RKO (cell line): Measurements from ENCODE around the gene LSMEM2.
A peak's percentile ranks its signal among the peaks of the same experiment; 100 is the strongest.
"Not testable (repeated sequence)": the region's sequence is repeated elsewhere in the genome, so short reads cannot be mapped to it uniquely, and the experiment has no call there.

Experiments used
- DNase-seq: peaks from one replicate; pipeline ENCODE4 v3.0.0-alpha.2; 2016; ENCODE audit warnings: low spot score

Gene LSMEM2

GRCh38 chr3:50245831-50246516 is 32.9 kb upstream of the LSMEM2 start:
- peak; percentile 69 for DNase-seq

DNA sequence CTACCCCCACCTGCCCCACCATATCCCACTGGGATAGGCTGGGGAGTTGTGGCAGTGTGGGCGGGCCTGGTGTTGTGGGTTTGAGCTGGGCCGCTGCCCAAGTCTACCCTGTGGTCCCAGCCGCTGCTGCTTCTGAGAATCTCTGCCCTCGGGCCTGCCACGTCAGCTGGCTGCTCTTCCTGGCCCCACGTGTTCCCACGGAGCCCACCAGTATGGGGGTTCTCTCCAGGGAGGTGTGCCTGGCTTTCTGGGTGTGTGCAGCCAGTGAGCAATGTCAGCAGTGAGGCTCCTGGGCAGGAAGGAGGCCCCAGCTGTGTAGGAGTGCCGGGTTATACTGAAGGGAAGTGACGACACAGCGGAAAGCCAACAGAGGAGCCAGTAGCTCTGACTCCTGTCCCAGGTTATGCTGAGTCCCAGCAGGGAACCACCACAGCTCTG is 32.4 kb upstream of the LSMEM2 start:
- DNase-seq: no peak

- no peak for DNase-seq
Measured at GRCh38 chr3:50248387-50248786, 30.5 kb upstream of the LSMEM2 start.

- no peak for DNase-seq
Measured at GRCh38 chr3:50249457-50249856, 29.4 kb upstream of the LSMEM2 start.

DNA sequence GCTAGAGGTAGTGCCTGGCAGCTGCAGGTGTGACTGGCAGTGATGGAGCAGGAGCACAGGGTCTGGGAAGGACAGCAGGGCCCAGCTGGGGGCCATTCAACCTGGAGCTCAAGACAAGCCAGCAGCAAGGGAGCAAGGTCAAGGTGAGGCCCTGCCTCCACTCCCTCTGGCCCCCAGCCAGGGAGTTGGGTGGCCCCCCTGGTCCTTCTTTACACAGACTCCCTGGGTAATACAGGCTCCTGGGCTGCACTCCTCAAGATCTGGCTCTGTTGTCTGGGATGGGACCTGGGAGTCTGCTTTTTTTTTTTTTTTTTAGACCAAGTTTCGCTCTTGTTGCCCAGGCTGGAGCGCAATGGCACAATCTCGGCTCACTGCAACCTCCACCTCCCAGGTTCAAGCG is 28.4 kb upstream of the LSMEM2 start:
- no peak for DNase-seq

DNA sequence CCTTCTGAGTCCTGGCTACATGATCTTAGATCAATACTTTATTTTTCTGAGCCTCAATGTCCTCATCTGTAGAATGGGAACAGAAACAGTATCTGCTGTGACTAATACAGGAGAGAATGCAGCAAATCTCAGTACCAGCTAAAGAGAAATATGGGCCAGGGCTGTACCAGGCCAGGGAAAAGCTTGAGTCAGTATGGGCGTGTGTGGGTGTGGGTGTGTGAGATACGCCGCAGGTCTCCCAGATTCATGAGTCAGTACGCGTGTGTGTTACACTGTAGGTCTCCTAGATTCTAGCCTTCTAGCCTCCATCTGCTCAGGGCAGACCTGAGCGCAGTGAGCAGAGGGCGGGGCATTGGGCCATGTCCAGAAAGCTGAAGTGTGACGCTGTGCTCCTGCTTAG is 27.7 kb upstream of the LSMEM2 start:
- peak; percentile 64 for DNase-seq

GRCh38 chr3:50254577-50255250 is 24.2 kb upstream of the LSMEM2 start:
- DNase-seq: peak; percentile 40

GRCh38 chr3:50255251-50255615 is 23.7 kb upstream of the LSMEM2 start:
- no peak for DNase-seq

DNA sequence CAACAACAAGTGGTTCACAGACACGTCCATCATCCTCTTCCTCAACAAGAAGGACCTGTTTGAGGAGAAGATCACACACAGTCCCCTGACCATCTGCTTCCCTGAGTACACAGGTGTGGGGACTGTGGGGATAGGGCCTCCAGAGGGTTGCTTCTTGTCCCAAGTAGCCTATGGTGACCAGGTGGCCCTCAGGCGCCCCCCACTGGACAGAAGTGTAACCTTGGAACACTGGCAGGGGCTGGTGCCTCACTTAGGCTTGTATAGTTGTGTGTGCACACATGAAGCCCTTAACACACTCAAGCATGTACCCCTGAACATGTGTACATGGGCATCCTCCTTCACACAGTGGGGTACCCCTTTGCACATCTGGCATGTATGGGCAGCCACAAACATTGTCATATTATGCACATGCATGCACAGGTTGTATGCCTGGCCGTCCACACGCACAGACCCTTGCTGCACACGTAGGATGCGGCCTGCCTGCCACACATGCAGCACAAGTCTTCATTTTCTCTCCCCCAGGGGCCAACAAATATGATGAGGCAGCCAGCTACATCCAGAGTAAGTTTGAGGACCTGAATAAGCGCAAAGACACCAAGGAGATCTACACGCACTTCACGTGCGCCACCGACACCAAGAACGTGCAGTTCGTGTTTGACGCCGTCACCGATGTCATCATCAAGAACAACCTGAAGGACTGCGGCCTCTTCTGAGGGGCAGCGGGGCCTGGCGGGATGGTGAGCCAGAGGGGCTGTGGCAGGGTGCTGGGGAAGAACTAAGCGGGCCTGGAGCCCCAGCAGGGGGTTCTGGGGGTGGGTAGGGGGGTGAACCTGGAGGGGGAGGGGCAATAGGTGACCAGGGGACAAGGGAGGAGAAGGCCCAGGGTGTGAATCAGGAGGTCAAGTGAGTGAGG is 21.7 kb upstream of the LSMEM2 start:
- peak; percentile 27 for DNase-seq

DNA sequence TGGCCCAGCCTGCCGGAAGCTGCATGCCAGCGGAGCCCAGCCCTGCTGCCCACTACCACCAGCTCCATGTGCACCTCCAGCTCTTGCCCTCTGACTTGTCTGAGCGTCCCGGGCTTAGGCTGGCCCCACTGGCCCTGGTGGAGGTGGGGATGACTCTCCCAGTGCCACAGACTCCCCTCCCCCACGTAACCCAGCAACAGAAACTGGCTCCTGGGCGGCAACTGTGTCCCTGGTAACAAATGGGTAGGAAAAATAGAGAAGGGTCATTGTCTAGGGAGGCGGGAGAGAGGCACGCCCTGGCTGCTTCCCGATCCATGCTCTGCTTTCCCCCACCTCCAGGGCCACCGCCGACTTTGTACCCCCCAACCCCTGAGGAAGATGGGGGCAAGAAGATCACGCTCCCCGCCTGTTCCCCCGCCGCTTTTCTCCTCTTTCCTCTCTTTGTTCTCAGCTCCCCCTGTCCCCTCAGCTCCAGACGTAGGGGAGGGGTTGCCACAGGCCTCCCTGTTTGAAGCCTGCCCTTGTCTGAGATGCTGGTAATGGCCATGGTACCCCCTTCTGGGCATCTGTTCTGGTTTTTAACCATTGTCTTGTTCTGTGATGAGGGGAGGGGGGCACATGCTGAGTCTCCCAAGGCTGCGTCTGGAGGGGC is 20.7 kb upstream of the LSMEM2 start:
- no peak for DNase-seq

DNA sequence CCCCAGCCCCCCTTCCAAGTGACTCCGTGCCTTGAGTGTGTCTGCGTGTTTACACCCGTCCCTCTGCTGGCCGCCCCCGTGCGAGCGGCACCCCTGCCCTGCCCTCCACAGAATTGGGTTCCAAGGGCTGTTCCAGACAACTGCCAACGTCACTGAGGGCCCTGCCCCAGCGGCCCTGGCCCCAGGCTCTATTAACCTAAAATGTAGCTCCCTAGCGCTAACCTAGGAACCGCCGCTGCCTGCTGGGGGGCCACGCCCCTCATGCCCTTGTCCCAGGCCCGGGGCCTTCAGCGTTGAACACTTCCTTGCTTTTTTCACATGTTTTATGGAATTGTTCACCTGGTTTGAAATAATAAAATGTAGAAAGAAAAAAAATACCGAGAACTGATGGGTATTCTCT is 19.9 kb upstream of the LSMEM2 start:
- DNase-seq: no peak

GRCh38 chr3:50259432-50260026 is 19.4 kb upstream of the LSMEM2 start:
- no peak for DNase-seq

DNA sequence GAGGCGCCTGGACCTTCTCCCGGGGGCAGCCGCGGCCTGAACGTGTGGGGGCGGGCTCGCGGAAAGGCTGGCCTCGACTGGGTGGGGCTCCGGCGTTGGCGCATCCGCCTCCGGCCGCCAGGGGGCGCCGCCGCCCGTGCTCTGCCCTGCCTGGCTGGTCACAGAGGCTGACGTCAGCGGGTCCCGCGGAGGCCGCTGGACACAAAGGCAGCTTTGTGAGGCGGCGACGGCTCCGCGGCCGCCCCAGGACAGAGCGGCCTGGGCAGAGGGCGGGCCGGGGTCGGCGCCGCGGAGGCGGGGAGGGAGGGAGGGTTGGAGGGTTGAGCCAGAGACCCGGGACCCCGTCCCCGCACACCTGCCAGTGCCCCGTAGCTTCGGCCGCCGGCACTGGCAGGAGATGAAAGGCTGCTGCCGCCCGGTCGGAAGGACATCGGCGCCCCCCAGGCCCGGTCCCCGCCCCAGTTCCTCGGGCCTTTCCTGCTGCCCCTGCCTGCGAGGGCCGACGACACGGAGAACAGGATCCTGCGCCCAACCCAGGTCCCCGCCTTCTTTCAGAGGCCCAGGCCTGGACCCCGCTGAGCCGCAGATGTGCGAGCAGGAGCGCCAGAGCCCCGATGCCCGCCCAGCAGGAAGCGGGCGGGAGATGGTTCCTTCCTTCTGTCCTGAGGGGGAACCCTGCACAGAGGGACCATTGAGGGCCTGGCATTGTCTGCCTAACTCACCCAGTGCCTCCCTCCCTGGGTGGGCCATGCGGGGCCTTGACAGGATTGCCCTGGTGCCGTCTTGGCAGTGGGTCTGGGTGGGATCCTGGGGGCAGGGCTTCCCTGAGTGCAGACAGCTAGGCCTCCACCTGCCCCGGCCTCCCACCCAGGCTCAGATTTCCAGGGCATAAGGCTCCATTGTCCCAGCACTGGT is 18.6 kb upstream of the LSMEM2 start:
- DNase-seq: peak; percentile 92

- DNase-seq: no peak
Measured at GRCh38 chr3:50260942-50261441, 17.9 kb upstream of the LSMEM2 start.

DNA sequence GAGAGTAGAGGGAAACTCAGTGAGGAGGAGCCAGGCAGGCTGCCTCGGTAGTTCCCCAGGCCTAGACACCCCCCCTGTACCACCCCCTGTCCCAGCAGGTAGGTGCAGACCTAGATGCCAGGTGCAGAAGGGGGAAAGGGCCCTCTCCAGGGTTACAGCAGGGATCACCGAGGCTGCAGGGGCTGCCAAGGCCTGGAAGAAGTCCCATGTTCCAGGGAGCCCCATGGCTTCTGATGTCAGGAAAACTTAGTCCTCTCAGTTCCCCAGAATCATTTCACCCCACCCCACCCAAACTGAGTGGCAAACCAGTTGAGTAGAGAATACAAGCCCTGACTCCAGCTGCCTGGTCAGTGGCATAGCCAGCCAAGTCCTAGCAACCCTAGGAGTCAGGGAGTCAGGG is 17.4 kb upstream of the LSMEM2 start:
- no peak for DNase-seq

GRCh38 chr3:50262200-50262599 is 16.7 kb upstream of the LSMEM2 start:
- not testable (repeated sequence) for DNase-seq

GRCh38 chr3:50262778-50263177 is 16.1 kb upstream of the LSMEM2 start:
- no peak for DNase-seq

- no peak for DNase-seq
Measured at GRCh38 chr3:50263478-50264382, 15.2 kb upstream of the LSMEM2 start.

GRCh38 chr3:50264383-50264963 is 14.4 kb upstream of the LSMEM2 start:
- no peak for DNase-seq
